Measurements from ENCODE around the gene DNAAF8. TPM values are rescaled to one million over a fixed set of nuclear protein-coding genes. Genes with fewer than 3 reads are reported as not detected.

Gene DNAAF8
- total RNA-seq, 1 donor, result 1.1 TPM

DNA sequence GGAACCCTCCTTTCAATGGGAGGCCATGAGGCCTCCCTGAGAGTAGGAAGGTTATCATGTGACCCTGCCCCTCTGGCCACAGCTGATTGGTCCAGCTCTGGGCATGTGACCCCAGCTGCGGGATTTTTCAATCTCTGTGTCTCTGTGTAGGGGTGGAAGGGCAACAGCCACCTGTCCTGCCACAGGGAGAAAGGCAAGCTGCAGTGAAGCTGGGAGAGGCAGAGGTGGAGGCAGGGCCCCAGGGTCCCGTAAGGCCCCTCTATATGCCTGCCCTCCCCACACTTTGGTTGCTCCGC is 10.9 kb downstream of the DNAAF8 start:
- Histone ChIP-seq H3K4me1 (ENCODE audit: insufficient read depth, low read length) (no peaks in the 10 kb centered on the region), H2AFZ (ENCODE audit: low read length) (no peak overlapping the region), H4K20me1 (ENCODE audit: insufficient read depth, low read length) (no peaks in the 10 kb centered on the region), H3K9me3 (ENCODE audit: low read depth, low read length) (no peaks in the 10 kb centered on the region), H3K79me2 (ENCODE audit: insufficient read depth, low read length) (no peaks in the 10 kb centered on the region), H3K27me3 (ENCODE audit: insufficient read depth, low read length) (no peaks in the 10 kb centered on the region), H3K4me3 (ENCODE audit: insufficient read depth, low read length) (no peak overlapping the region), H3K4me2 (ENCODE audit: insufficient read depth, low read length) (no peak overlapping the region), H3K36me3 (ENCODE audit: insufficient read depth, low read length) (no peaks in the 10 kb centered on the region), H3K27ac (ENCODE audit: low read depth, low read length) (no peak overlapping the region)
- peak; percentile 14 for DNase-seq (ENCODE audit: insufficient read length, low spot score, missing footprints)
- TF ChIP-seq, protein P1, sequence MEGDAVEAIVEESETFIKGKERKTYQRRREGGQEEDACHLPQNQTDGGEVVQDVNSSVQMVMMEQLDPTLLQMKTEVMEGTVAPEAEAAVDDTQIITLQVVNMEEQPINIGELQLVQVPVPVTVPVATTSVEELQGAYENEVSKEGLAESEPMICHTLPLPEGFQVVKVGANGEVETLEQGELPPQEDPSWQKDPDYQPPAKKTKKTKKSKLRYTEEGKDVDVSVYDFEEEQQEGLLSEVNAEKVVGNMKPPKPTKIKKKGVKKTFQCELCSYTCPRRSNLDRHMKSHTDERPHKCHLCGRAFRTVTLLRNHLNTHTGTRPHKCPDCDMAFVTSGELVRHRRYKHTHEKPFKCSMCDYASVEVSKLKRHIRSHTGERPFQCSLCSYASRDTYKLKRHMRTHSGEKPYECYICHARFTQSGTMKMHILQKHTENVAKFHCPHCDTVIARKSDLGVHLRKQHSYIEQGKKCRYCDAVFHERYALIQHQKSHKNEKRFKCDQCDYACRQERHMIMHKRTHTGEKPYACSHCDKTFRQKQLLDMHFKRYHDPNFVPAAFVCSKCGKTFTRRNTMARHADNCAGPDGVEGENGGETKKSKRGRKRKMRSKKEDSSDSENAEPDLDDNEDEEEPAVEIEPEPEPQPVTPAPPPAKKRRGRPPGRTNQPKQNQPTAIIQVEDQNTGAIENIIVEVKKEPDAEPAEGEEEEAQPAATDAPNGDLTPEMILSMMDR (IDR thresholded peaks at IDR 0.05; ENCODE audit: extremely low read depth, low read depth, low read length), result no peak

DNA sequence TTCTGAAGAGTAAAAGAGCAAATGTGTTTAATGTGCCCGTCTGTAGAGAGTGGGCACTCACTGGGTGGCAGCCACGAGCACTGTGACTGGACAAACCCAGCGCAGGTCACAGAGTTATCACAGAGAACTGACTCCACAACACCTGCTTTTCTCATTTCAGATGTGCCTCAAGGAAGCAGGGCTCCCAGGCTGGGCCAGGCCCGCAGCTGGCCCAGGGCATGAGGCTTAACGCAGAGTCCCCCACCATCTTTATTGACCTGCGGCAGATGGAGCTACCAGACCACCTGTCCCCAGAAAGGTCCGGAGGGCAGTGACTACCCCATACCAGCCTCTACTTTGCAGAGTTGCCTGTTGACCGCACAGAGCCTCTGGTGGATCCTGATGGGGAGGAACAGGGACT is 11.9 kb downstream of the DNAAF8 start:
- no peak overlapping the region for H3K4me2 ChIP-seq (ENCODE audit: insufficient read depth, low read length)
- no peaks in the 10 kb centered on the region for H3K4me1 ChIP-seq (ENCODE audit: insufficient read depth, low read length)
- H2AFZ ChIP-seq (ENCODE audit: low read length), result no peak overlapping the region
- no peaks in the 10 kb centered on the region for H3K79me2 ChIP-seq (ENCODE audit: insufficient read depth, low read length)
- no peak overlapping the region for H3K27ac ChIP-seq (ENCODE audit: low read depth, low read length)
- H3K4me3 ChIP-seq (ENCODE audit: insufficient read depth, low read length), result no peak overlapping the region
- TF ChIP-seq, protein P1 (IDR thresholded peaks at IDR 0.05; ENCODE audit: extremely low read depth, low read depth, low read length), result no peak
- no peaks in the 10 kb centered on the region for H4K20me1 ChIP-seq (ENCODE audit: insufficient read depth, low read length)
- no peaks in the 10 kb centered on the region for H3K27me3 ChIP-seq (ENCODE audit: insufficient read depth, low read length)
- DNase-seq (ENCODE audit: insufficient read length, low spot score, missing footprints), result peak; percentile 22
- H3K36me3 ChIP-seq (ENCODE audit: insufficient read depth, low read length), result peaks cover 5% of the 10 kb centered on the region
- H3K9me3 ChIP-seq (ENCODE audit: low read depth, low read length), result no peaks in the 10 kb centered on the region

GRCh38 chr16:4746991-4747574 is 12.7 kb downstream of the DNAAF8 start:
- Histone ChIP-seq H2AFZ (ENCODE audit: low read length) (no peak overlapping the region), H3K36me3 (ENCODE audit: insufficient read depth, low read length) (peaks cover 8% of the 10 kb centered on the region), H3K4me2 (ENCODE audit: insufficient read depth, low read length) (no peak overlapping the region), H4K20me1 (ENCODE audit: insufficient read depth, low read length) (no peaks in the 10 kb centered on the region), H3K4me1 (ENCODE audit: insufficient read depth, low read length) (no peaks in the 10 kb centered on the region), H3K27ac (ENCODE audit: low read depth, low read length) (no peak overlapping the region), H3K9me3 (ENCODE audit: low read depth, low read length) (no peaks in the 10 kb centered on the region), H3K79me2 (ENCODE audit: insufficient read depth, low read length) (no peaks in the 10 kb centered on the region), H3K27me3 (ENCODE audit: insufficient read depth, low read length) (no peaks in the 10 kb centered on the region), H3K4me3 (ENCODE audit: insufficient read depth, low read length) (no peak overlapping the region)
- TF ChIP-seq, protein P1 (IDR thresholded peaks at IDR 0.05; ENCODE audit: extremely low read depth, low read depth, low read length), result no peak
- peak; percentile 82 for DNase-seq (ENCODE audit: insufficient read length, low spot score, missing footprints)

GRCh38 chr16:4747906-4748681 is 13.8 kb downstream of the DNAAF8 start:
- Histone ChIP-seq H2AFZ (ENCODE audit: low read length) (no peak overlapping the region), H4K20me1 (ENCODE audit: insufficient read depth, low read length) (no peaks in the 10 kb centered on the region), H3K9me3 (ENCODE audit: low read depth, low read length) (no peaks in the 10 kb centered on the region), H3K4me1 (ENCODE audit: insufficient read depth, low read length) (no peaks in the 10 kb centered on the region), H3K79me2 (ENCODE audit: insufficient read depth, low read length) (no peaks in the 10 kb centered on the region), H3K27me3 (ENCODE audit: insufficient read depth, low read length) (no peaks in the 10 kb centered on the region), H3K4me3 (ENCODE audit: insufficient read depth, low read length) (no peak overlapping the region), H3K36me3 (ENCODE audit: insufficient read depth, low read length) (peaks cover 13% of the 10 kb centered on the region), H3K27ac (ENCODE audit: low read depth, low read length) (no peak overlapping the region), H3K4me2 (ENCODE audit: insufficient read depth, low read length) (no peak overlapping the region)
- peak; percentile 68 for DNase-seq (ENCODE audit: insufficient read length, low spot score, missing footprints)
- TF ChIP-seq, protein P1 (IDR thresholded peaks at IDR 0.05; ENCODE audit: extremely low read depth, low read depth, low read length), result no peak
